Esophagus muscularis mucosa (tissue), 4 donors: ENCODE results near the gene MMP14.
A peak's percentile ranks its signal among the peaks of the same experiment; 100 is the strongest.

ENCODE experiments used
- CTCF ChIP-seq, 3 experiments: fragments of 200-600 bp in 2 of 3; fragments of 450-650 bp in 1 of 3; sonication (generic) in 2 of 3; IDR thresholded peaks; one replicate each; pipeline ENCODE4 v1.5.1; 2017 to 2019; ENCODE audit warnings: antibody characterized with exemption in 3 of 3, mild to moderate bottlenecking in 2 of 3, moderate library complexity in 1 of 3
- EP300 ChIP-seq: sonication (generic); formaldehyde crosslinking; IDR thresholded peaks from one replicate; pipeline ENCODE4 v1.6.1; 2017; ENCODE audit warnings: antibody characterized with exemption
- POLR2A ChIP-seq: fragments of 450-650 bp; IDR thresholded peaks from one replicate; pipeline ENCODE4 v1.6.1; 2017; ENCODE audit warnings: antibody characterized with exemption, moderate library complexity, mild to moderate bottlenecking, low read depth
- POLR2AphosphoS5 ChIP-seq, 2 donors: sonication (generic); formaldehyde crosslinking; IDR thresholded peaks; one replicate each; pipeline ENCODE4 v1.6.1; 2017; ENCODE audit warnings: antibody characterized with exemption in 2 of 2

- TF ChIP-seq CTCF (IDR thresholded peaks at IDR 0.05) (peak; percentile 44 to 63 (median 53)), POLR2AphosphoS5 (IDR thresholded peaks at IDR 0.05) (peak; percentile 86 to 93), POLR2A (peak; percentile 72), EP300 (no peak)
Measured at GRCh38 chr14:22836301-22837113, at the start of gene MMP14.
